ENCODE data around the gene ADAMTSL1.

- TF ChIP-seq CTCF (IDR thresholded peaks at IDR 0.05; ENCODE audit: insufficient read depth, low read depth, low read length) (no peak), EZH2 (IDR thresholded peaks at IDR 0.05; ENCODE audit: insufficient read depth, low read length) (no peak)
Observed at GRCh38 chr9:18507151-18507550, 33.2 kb downstream of the ADAMTSL1 start.

Data from astrocyte (in vitro differentiated cells and primary cell).